HG02642 (cell line): Measurements from ENCODE around the gene PTPRG.

Source experiments
- ATAC-seq: cut with Tn5 transposase; IDR thresholded peaks from one replicate; pipeline ENCODE4 v1.9.1; 2021; ENCODE audit warnings: mild to moderate bottlenecking; ENCODE audit not compliant: unreplicated experiment, poor library complexity

Gene PTPRG

GRCh38 chr3:61780455-61781228 lies 219.3 kb downstream of the PTPRG start:
- ATAC-seq, result no peak

GRCh38 chr3:61783993-61784718 lies 222.8 kb downstream of the PTPRG start:
- ATAC-seq, result no peak

DNA sequence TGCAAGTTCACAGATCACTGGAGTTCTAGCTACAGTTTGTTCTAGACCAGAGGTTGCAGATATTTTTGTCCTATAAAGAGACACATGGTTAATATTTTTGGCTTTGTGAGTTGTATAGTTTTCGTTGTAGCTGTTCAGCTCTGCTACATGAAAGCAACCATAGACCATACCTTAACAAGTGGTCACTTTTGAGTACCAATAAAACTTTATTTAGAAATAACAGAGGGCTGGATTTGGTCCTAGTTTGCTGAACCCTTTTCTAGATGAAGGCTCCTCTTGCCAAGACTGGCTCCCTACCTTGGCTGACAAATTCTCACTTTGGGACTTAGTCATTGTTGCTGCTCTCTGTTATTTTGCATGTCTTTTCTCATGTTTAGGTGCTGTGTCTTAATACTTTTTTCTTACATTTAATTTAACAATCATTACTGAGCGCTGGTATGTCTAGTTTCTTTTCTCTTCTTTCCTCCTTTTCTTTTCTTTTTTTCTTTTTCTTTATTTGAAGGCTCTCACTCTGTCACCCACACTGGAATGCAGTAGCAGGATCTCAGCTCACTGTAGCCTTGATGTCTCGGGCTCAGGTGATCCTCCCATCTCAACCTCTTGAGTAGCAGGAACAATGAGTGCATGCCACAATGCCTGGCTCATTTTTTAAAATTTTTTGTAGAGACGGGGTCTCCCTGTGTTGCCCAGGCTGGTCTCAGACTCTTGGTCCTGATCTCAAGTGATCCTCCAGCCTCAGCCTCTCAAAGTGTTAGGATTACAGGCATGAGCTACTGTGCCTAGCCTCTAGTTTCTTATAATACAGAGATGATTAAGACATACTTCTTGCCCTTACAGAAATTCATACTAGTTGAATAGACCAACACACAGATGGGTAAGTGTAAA lies 227.5 kb downstream of the PTPRG start:
- no peak for ATAC-seq

- ATAC-seq, result no peak
These were observed 228.5 kb downstream of the PTPRG start for GRCh38 chr3:61789861-61790260.

DNA sequence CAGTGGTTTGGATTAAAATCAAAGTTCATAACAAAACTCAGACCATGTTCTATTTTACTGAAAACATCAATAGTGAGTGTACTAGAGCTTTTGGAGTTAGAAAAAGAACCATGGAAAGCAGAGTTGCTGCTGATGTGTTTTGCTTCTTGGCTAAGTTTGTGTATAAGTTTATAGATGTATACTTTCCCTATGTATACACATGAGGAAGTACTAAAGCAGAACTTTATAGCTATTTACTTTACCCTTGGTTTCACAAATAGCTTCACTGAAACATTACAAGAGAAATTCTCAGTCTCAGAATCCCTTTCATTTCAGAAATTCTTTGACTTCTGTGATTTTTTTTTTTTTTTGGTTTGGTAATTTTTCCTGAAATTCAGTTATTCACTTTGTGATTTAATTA lies 229.0 kb downstream of the PTPRG start:
- ATAC-seq, result no peak

DNA sequence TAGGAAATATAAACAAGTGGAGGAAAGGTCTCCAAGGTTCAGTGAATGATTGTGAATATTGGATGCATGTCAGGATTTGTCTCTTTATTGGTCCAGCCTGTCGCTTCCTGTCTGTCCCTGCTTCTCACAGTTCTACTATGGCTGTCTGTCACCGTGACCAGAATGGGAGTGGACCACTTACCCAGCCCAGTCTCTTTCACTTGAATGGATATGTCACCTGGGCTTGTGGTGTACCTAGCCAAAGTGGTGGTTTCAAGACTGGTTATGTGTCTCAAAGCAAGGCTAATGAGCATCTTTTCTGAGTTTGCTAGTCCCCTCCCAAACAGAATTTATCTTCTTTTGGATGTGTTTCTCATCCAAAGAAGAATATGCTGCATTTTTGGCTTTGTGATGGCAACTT lies 231.7 kb downstream of the PTPRG start:
- ATAC-seq, result no peak

- no peak for ATAC-seq
These were observed 232.2 kb downstream of the PTPRG start for GRCh38 chr3:61793521-61793920.

- no peak for ATAC-seq
These were observed 233.0 kb downstream of the PTPRG start for GRCh38 chr3:61794341-61794740.

DNA sequence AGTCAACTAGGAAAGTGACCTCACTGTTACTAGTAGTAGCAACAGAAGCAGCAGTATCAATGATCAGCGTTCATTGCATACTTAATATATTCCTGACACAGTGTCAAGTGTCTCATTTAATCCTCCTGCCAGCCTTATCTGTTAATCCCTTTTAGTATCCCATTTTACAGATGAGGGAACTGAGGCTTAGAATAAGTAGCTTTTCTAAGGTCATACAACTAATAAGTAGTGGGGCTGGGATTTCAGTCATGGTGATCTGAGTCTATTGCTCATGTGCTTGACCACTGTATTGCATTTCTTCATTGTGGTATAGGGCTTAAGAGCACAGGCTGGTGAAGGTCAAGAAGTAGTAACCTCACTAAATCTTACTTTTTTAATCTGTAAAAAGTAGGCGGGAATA lies 233.6 kb downstream of the PTPRG start:
- ATAC-seq, result no peak

- ATAC-seq, result no peak
These were observed 234.8 kb downstream of the PTPRG start for GRCh38 chr3:61796088-61796680.

GRCh38 chr3:61796911-61797310 lies 235.5 kb downstream of the PTPRG start:
- ATAC-seq, result no peak

DNA sequence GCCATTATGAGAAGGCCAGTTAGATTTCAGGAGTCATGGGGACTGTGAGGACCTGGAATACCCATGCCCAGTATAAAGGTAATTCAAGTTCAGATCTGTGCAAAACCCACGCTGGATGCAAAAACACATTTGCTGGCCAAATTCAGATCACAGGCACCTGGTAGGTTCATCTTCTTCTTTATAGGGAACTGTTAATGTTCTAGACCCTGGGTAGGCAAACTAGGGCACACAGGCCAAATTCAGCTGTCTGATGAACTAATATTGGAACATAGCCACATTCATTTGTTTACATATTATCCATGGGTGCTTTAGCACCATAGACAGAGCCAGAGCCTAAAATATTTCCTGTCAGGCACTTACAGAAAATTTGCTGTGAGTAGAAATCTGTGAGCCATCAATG lies 241.4 kb downstream of the PTPRG start:
- ATAC-seq, result no peak

- ATAC-seq, result no peak
These were observed 242.6 kb downstream of the PTPRG start for GRCh38 chr3:61803983-61804382.

DNA sequence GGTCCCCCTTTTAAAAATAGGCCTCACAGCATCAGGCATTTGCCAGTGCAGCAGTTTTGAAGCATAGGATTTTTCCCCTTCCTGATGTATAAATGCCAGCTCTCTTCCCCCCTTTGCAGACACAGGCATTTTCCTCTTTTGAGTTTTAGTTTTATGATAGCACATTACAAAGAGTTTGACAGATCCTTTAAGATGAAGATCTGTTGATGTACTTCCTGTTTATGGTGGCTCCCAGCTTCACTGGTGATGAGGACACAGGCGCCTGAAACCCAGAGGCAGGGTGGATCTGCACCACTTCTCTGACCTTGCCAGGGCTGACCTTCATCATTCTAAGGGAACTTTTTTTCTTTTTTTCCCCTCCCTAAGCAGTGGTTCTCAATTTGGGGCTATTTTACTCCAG lies 243.4 kb downstream of the PTPRG start:
- no peak for ATAC-seq

GRCh38 chr3:61805510-61806080 lies 244.2 kb downstream of the PTPRG start:
- no peak for ATAC-seq

- no peak for ATAC-seq
These were observed 245.4 kb downstream of the PTPRG start for GRCh38 chr3:61806810-61807209.

GRCh38 chr3:61807865-61808276 lies 246.5 kb downstream of the PTPRG start:
- ATAC-seq, result no peak

DNA sequence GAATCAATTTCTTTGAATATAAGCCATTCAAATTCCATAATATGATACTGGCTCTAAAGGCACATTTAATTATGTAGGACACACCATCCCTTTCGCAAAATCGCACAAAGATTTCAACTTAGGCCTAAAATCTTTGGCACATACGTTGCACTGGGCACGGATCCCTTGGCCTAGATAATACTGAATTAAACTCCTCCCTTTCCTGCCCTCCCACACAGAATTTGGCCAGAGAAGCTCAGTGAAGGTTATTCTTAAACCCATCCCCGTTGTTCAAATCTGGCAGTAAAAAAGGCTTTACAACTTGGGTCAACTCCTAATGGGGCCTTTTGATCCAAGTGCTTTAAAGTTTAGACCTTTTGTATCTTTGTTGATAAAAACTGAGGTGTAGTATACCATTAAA lies 247.2 kb downstream of the PTPRG start:
- ATAC-seq, result no peak

- ATAC-seq, result no peak
These were observed 247.6 kb downstream of the PTPRG start for GRCh38 chr3:61808999-61809398.

GRCh38 chr3:61809879-61810278 lies 248.5 kb downstream of the PTPRG start:
- ATAC-seq, result no peak
